OCI-LY7 (cell line): ENCODE data around the gene PPFIBP1. TPM values are rescaled to one million over a fixed set of nuclear protein-coding genes. Genes with fewer than 3 reads are reported as not detected.

ENCODE experiments used
- BruUV-seq: library from RNA; stranded (reverse); fragments of 400-500 nt; replicated peaks from 2 replicates; lab custom pipeline; 2021; lab: Mats Ljungman, UMichigan
- CTCF ChIA-PET: fragments of 300-600 bp; sonication (Branson Sonifier 250); formaldehyde crosslinking; loops from one replicate; lab custom pipeline; 2022; ENCODE audit warnings: antibody characterized with exemption; ENCODE audit not compliant: unreplicated experiment; lab: Charles Lee
- POLR2A ChIA-PET: fragments of 300-600 bp; sonication (Branson Sonifier 250); formaldehyde crosslinking; loops from one replicate; lab custom pipeline; 2022; ENCODE audit warnings: antibody characterized with exemption; lab: Charles Lee
- DNase-seq: peaks from one replicate; pipeline ENCODE4 v3.0.0-alpha.2; 2015; ENCODE audit warnings: low spot score
- H2AFZ ChIP-seq: fragments of 200-600 bp; sonication (generic), shearing (Covaris generic); 2 replicates; pipeline ENCODE4 v1.6.1; 2014; ENCODE audit warnings: mild to moderate bottlenecking, antibody characterized with exemption, low read length, moderate library complexity
- H3K27ac ChIP-seq: fragments of 200-600 bp; sonication (generic); 2 replicates; pipeline ENCODE4 v1.5.1; 2014; ENCODE audit warnings: mixed run types, low read depth, mild to moderate bottlenecking, moderate library complexity, low read length, inconsistent platforms; ENCODE audit not compliant: poor library complexity, severe bottlenecking
- H3K36me3 ChIP-seq: fragments of 200-600 bp; sonication (generic); 2 replicates; pipeline ENCODE4 v1.6.1; 2014; ENCODE audit warnings: mild to moderate bottlenecking, antibody characterized with exemption, low read length, moderate library complexity, mixed read lengths; ENCODE audit not compliant: insufficient read depth
- H3K4me1 ChIP-seq: fragments of 200-600 bp; sonication (generic); 2 replicates; pipeline ENCODE4 v1.5.1; 2014; ENCODE audit warnings: mild to moderate bottlenecking, low read length; ENCODE audit not compliant: insufficient read depth, poor library complexity, severe bottlenecking
- H3K4me2 ChIP-seq: fragments of 200-600 bp; sonication (generic); 2 replicates; pipeline ENCODE4 v1.6.1; 2014; ENCODE audit warnings: mild to moderate bottlenecking, low read length
- H3K4me3 ChIP-seq: fragments of 200-600 bp; sonication (generic); 2 replicates; pipeline ENCODE4 v1.5.1; 2014; ENCODE audit warnings: mild to moderate bottlenecking, low read depth, low read length; ENCODE audit not compliant: poor library complexity, severe bottlenecking
- H3K79me2 ChIP-seq: fragments of 200-600 bp; sonication (generic); 2 replicates; pipeline ENCODE4 v1.6.1; 2016; ENCODE audit warnings: low read depth, mild to moderate bottlenecking, low read length, moderate library complexity, mixed read lengths; ENCODE audit not compliant: insufficient read depth
- H3K9me2 ChIP-seq: fragments of 200-600 bp; sonication (generic); 2 replicates; pipeline ENCODE4 v1.6.1; 2016; ENCODE audit warnings: mild to moderate bottlenecking, low read length, mixed read lengths; ENCODE audit not compliant: insufficient read depth
- H3K9me3 ChIP-seq: fragments of 200-600 bp; sonication (generic); 2 replicates; pipeline ENCODE4 v1.6.1; 2014; ENCODE audit warnings: mild to moderate bottlenecking, mixed run types, low read length, mixed read lengths
- H4K20me1 ChIP-seq: fragments of 200-600 bp; sonication (generic); 2 replicates; pipeline ENCODE4 v1.6.1; 2014; ENCODE audit warnings: mild to moderate bottlenecking, antibody characterized with exemption, low read length, moderate library complexity, mixed read lengths; ENCODE audit not compliant: insufficient read depth
- EZH2phosphoT487 ChIP-seq: fragments of 200-600 bp; sonication (generic); IDR thresholded peaks from 2 replicates; pipeline ENCODE4 v1.6.1; 2018; ENCODE audit warnings: low read depth, borderline replicate concordance, mild to moderate bottlenecking, mixed run types, antibody characterized with exemption, low read length, moderate library complexity, mixed read lengths
- intact Hi-C: fragments of 100-400 bp; cut with micrococcal nuclease; formaldehyde crosslinking; loops from one replicate; pipeline ENCODE4 v1.10.0; 2022; ENCODE audit not compliant: unreplicated experiment
- total RNA-seq, 2 experiments: library from RNA; depleted of rRNA in 1 of 2; stranded (reverse); fragments of >200 nt in 1 of 2; shearing (Covaris generic) in 1 of 2; gene quantifications; 2 replicates each; pipeline ENCODE4 v1.2.3, GENCODE V29; 2014 to 2022
- TF ChIP-seq, protein P1 (sequence below): fragments of 200-600 bp; sonication (generic); conservative IDR thresholded peaks from 2 replicates; pipeline ENCODE4 v1.5.1; 2014; ENCODE audit warnings: mild to moderate bottlenecking, antibody characterized with exemption, low read length, moderate library complexity, mixed read lengths

Gene PPFIBP1
- total RNA-seq, 2 experiments from 2014 or later: 7.3 to 14.6 TPM

DNA sequence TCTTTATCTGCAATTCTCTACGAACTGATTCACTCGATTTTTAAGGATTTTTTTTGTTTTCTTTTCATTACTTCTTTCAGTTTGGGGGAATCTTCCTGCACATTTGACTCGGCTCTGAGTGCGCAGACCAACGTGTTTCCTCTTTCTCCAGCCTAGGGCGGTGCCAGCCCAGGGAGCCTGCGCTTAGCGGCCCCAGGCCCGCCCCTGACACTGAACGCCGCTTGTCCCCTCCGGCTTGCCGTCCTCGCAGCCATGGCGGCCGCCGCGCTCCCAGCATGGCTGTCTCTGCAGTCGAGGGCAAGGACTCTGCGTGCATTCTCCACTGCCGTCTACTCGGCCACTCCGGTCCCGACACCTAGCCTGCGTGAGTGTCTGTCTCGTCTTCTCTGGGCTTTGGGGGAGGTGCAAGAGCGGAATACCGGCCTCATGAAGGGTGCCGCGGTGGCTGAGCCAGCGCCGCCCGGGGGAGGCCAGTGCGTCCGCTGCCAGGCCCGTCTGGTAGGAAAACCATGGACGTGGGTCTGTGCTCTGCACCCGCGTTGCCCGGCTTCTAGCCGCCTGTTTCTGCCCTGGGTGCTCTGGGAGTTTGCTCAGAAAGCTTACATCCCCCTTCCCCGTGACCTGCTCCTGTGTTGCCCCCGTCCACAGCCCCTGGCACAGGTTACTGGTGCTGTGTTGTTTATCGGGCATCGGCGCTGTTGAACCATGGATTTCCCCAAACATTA lies 186.7 kb downstream of the PPFIBP1 start, which contains the start of gene MRPS35:
Gene MRPS35 (plus strand): TSS at position 241 of the 725 bp plus-strand sequence. CDS start 12 bp downstream, at position 253.
- peaks cover 3% of the 10 kb centered on the region; the same call in 1 of the 2 replicates for H4K20me1 ChIP-seq
- POLR2A ChIA-PET: interaction anchor here (0.6 to 1.4 kb wide), 7 partner anchors 11 to 635 kb away, joined by 3 to 4 read pairs (median 3); no protein-coding TSS in a partner anchor
- DNase-seq: peak; percentile 91
- H3K27ac ChIP-seq: peak within 1 kb of the TSS; percentile 41
- BruUV-seq: no TSS peak
- H3K4me1 ChIP-seq: peaks cover 15% of the 10 kb centered on the region
- H3K4me3 ChIP-seq: peak within 1 kb of the TSS; percentile 86
- peak within 1 kb of the TSS; percentile 83 for H3K4me2 ChIP-seq
- no peaks in the 10 kb centered on the region for H3K9me3 ChIP-seq
- no peak for TF ChIP-seq EZH2phosphoT487
- TF ChIP-seq, protein P1, sequence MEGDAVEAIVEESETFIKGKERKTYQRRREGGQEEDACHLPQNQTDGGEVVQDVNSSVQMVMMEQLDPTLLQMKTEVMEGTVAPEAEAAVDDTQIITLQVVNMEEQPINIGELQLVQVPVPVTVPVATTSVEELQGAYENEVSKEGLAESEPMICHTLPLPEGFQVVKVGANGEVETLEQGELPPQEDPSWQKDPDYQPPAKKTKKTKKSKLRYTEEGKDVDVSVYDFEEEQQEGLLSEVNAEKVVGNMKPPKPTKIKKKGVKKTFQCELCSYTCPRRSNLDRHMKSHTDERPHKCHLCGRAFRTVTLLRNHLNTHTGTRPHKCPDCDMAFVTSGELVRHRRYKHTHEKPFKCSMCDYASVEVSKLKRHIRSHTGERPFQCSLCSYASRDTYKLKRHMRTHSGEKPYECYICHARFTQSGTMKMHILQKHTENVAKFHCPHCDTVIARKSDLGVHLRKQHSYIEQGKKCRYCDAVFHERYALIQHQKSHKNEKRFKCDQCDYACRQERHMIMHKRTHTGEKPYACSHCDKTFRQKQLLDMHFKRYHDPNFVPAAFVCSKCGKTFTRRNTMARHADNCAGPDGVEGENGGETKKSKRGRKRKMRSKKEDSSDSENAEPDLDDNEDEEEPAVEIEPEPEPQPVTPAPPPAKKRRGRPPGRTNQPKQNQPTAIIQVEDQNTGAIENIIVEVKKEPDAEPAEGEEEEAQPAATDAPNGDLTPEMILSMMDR: no peak
- peaks cover 31% of the 10 kb centered on the region for H3K36me3 ChIP-seq
- intact Hi-C loops: loop anchor here (2.0 to 10.0 kb wide), 2 partner anchors 70 to 484 kb away; partner anchors contain the start of genes CCDC91, KLHL42 and MANSC4
- CTCF ChIA-PET: no interaction called here
- peak within 1 kb of the TSS; percentile 97 for H2AFZ ChIP-seq
- H3K9me2 ChIP-seq: no peaks in the 10 kb centered on the region
- peaks cover 41% of the 10 kb centered on the region for H3K79me2 ChIP-seq

DNA sequence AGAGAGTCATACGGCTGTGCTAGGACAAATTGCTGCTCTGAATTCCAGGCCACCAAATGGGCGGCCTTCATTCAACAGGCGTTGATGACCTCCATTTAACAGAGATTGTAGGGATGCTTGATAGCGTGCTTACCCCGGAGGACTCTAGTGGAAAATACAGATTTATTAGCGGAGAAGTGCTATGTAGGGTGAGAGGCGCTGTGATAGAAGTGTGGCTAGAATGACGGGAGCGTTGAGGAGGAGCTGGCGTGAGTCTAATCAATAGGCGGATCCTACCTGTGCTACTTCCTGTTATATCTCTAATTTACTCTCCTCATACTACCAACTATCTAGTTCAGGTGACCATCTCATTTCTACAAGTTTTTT lies 187.3 kb downstream of the PPFIBP1 start:
- intact Hi-C loops: loop anchor here (2.0 to 10.0 kb wide), 2 partner anchors 70 to 484 kb away; partner anchors contain the start of genes CCDC91, KLHL42 and MANSC4
- peaks cover 41% of the 10 kb centered on the region for H3K79me2 ChIP-seq
- H3K4me1 ChIP-seq: peaks cover 15% of the 10 kb centered on the region
- H2AFZ ChIP-seq: peak overlapping the region; percentile 97
- peak overlapping the region; percentile 83 for H3K4me2 ChIP-seq
- TF ChIP-seq EZH2phosphoT487: no peak
- TF ChIP-seq, protein P1: 0 out of 2 replicates have a peak, but pooled peaks have one; percentile 30
- POLR2A ChIA-PET: interaction anchor here (0.6 to 1.4 kb wide), 2 partner anchors 44 to 635 kb away, joined by 3 to 4 read pairs; no protein-coding TSS in a partner anchor
- H3K36me3 ChIP-seq: peaks cover 36% of the 10 kb centered on the region
- H3K9me2 ChIP-seq: no peaks in the 10 kb centered on the region
- BruUV-seq: no TSS peak
- peak; percentile 38 for DNase-seq
- H3K27ac ChIP-seq: peak overlapping the region; percentile 41
- peaks cover 3% of the 10 kb centered on the region; the same call in 1 of the 2 replicates for H4K20me1 ChIP-seq
- H3K9me3 ChIP-seq: no peaks in the 10 kb centered on the region
- CTCF ChIA-PET: no interaction called here
- peak overlapping the region; percentile 86 for H3K4me3 ChIP-seq

DNA sequence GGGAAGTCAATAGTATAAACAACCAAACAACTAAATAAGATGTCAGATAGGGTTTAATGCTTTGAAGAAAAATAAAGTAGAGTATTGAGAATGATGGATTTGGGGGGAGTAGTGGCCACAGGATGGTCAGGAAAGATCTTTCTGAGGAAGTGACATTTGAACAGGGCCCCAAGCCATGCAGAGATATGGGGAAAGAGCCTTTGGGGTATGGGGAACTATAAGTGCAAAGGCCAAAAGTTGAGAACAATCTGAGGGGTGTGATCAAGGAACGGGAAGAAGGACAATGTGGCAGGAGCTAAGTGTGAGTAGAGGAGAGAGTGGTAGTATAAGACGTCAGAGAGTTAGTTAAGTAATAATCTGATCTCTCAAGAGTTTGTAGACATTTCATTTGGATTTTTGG lies 188.0 kb downstream of the PPFIBP1 start:
- Histone ChIP-seq H3K4me1 (peaks cover 15% of the 10 kb centered on the region), H3K27ac (no peak overlapping the region), H3K4me3 (peak overlapping the region; percentile 86), H2AFZ (no peak overlapping the region), H3K4me2 (peak overlapping the region; percentile 83), H4K20me1 (peaks cover 3% of the 10 kb centered on the region; the same call in 1 of the 2 replicates), H3K9me3 (no peaks in the 10 kb centered on the region), H3K79me2 (peaks cover 41% of the 10 kb centered on the region), H3K9me2 (no peaks in the 10 kb centered on the region), H3K36me3 (peaks cover 43% of the 10 kb centered on the region)
- intact Hi-C loops: loop anchor here (2.0 to 10.0 kb wide), 2 partner anchors 69 to 483 kb away; partner anchors contain the start of genes CCDC91, KLHL42 and MANSC4
- ChIA-PET CTCF (no interaction called here), POLR2A (no interaction called here)
- BruUV-seq: no TSS peak
- no peak for DNase-seq
- TF ChIP-seq, protein P1: no peak
- no peak for TF ChIP-seq EZH2phosphoT487
